GM12878 (cell line): ENCODE measurements around the gene CERK. TPM values are rescaled to one million over a fixed set of nuclear protein-coding genes. Genes with fewer than 3 reads are reported as not detected.

Experiments
- ATAC-seq: fragments of 200-7000 bp; cut with Tn5 transposase; 3 replicates; pipeline ENCODE4 v1.9.1; 2020; ENCODE audit warnings: mild to moderate bottlenecking, moderate library complexity
- BruUV-seq: library from RNA; stranded (reverse); fragments of 400-500 nt; replicated peaks from 2 replicates; lab custom pipeline; 2021; lab: Mats Ljungman, UMichigan
- CTCF ChIA-PET: fragments of 300-600 bp; sonication (Branson Sonifier 250); formaldehyde crosslinking; extraction: SDS; loops from one replicate; lab custom pipeline; 2021; ENCODE audit warnings: inconsistent platforms; lab: Yijun Ruan, JAX
- POLR2A ChIA-PET: fragments of 350-600 bp; formaldehyde crosslinking; extraction: SDS; loops from one replicate; lab custom pipeline; 2021; ENCODE audit warnings: inconsistent platforms; lab: Charles Lee
- RAD21 ChIA-PET: fragments of 300-600 bp; sonication (Branson Sonifier 250); formaldehyde crosslinking; loops from one replicate; lab custom pipeline; 2023; ENCODE audit warnings: antibody characterized with exemption; ENCODE audit not compliant: unreplicated experiment; lab: Charles Lee
- SMC1A ChIA-PET: fragments of 300-600 bp; sonication (Branson Sonifier 250); formaldehyde crosslinking; loops from one replicate; lab custom pipeline; 2023; ENCODE audit not compliant: unreplicated experiment, uncharacterized antibody; lab: Charles Lee
- DNase-seq: peaks from one replicate; pipeline ENCODE4 v3.0.0-alpha.2; 2011; ENCODE audit warnings: low read depth, low spot score
- FAIRE-seq: peaks from 3 replicates; lab custom pipeline; 2011; peaks lifted over from hg19 to GRCh38; lab: Jason Lieb, UNC
- H2AFZ ChIP-seq: 2 replicates; pipeline ENCODE4 v1.6.0; 2011; ENCODE audit warnings: low read depth, low read length, control low read depth; ENCODE audit not compliant: control insufficient read depth
- H3K27ac ChIP-seq: 2 replicates; pipeline ENCODE4 v1.5.1; 2011; ENCODE audit warnings: control low read depth; ENCODE audit not compliant: control insufficient read depth, insufficient read depth
- H3K27me3 ChIP-seq, 2 experiments: replicated peaks in 1 of 2; 2 replicates each; pipeline versions ENCODE4 v1.6.0 to v1.6.1; 2011; ENCODE audit warnings: low read length in 1 of 2; ENCODE audit not compliant: control insufficient read depth in 2 of 2, insufficient read depth in 2 of 2
- H3K36me3 ChIP-seq, 2 experiments: 2 replicates each; pipeline ENCODE4 v1.5.1; 2011; ENCODE audit warnings: low read length in 1 of 2; ENCODE audit not compliant: control insufficient read depth in 2 of 2, insufficient read depth in 2 of 2
- H3K4me1 ChIP-seq: 2 replicates; pipeline ENCODE4 v1.6.1; 2011; ENCODE audit warnings: mild to moderate bottlenecking, low read length, moderate library complexity, mixed read lengths; ENCODE audit not compliant: control insufficient read depth, insufficient read depth
- H3K4me2 ChIP-seq: 2 replicates; pipeline ENCODE4 v1.6.0; 2011; ENCODE audit warnings: control low read depth; ENCODE audit not compliant: control insufficient read depth, insufficient read depth
- H3K4me3 ChIP-seq: fragments of 200-600 bp; sonication (generic); 2 replicates; pipeline ENCODE4 v1.5.1; 2016
- H3K79me2 ChIP-seq: 2 replicates; pipeline ENCODE4 v1.6.0; 2011; ENCODE audit warnings: low read length; ENCODE audit not compliant: control insufficient read depth, insufficient read depth
- H3K9ac ChIP-seq: 2 replicates; pipeline ENCODE4 v1.8.0; 2011; ENCODE audit warnings: low read length, control low read depth, mixed read lengths; ENCODE audit not compliant: control insufficient read depth, insufficient read depth
- H3K9me3 ChIP-seq: replicated peaks from 3 replicates; pipeline ENCODE4 v1.5.1; 2011; ENCODE audit warnings: mild to moderate bottlenecking, low read length; ENCODE audit not compliant: control insufficient read depth, insufficient read depth
- H4K20me1 ChIP-seq: 2 replicates; pipeline ENCODE4 v1.6.0; 2011; ENCODE audit not compliant: control insufficient read depth, insufficient read depth
- BCL11A ChIP-seq: IDR thresholded peaks from 2 replicates; pipeline ENCODE4 v1.6.1; 2011; ENCODE audit warnings: low read depth, low read length
- BCL3 ChIP-seq: IDR thresholded peaks from 2 replicates; pipeline ENCODE4 v1.6.1; 2011; ENCODE audit warnings: borderline replicate concordance, low read depth, mild to moderate bottlenecking, moderate library complexity, low read length; ENCODE audit not compliant: insufficient read depth, poor library complexity, severe bottlenecking
- GABPA ChIP-seq: IDR thresholded peaks from 2 replicates; pipeline ENCODE4 v1.6.1; 2014; ENCODE audit warnings: antibody characterized with exemption, low read depth, mild to moderate bottlenecking, inconsistent platforms
- HCFC1 ChIP-seq: fragments of 150-350 bp; IDR thresholded peaks from 2 replicates; pipeline ENCODE4 v1.6.1; 2014; ENCODE audit warnings: low read length
- HDGF ChIP-seq: fragments of 450-650 bp; IDR thresholded peaks from 2 replicates; pipeline ENCODE4 v1.6.1; 2016; ENCODE audit warnings: antibody characterized with exemption
- MAX ChIP-seq: IDR thresholded peaks from 2 replicates; pipeline ENCODE4 v1.6.1; 2012; ENCODE audit warnings: low read depth, low read length, improper control_type of control experiment
- NFIC ChIP-seq: IDR thresholded peaks from 2 replicates; pipeline ENCODE4 v1.6.1; 2012; ENCODE audit warnings: low read depth, mild to moderate bottlenecking, inconsistent platforms, low read length, moderate library complexity
- PAX8 ChIP-seq: fragments of 450-650 bp; IDR thresholded peaks from 2 replicates; pipeline ENCODE4 v1.6.1; 2017; ENCODE audit warnings: mild to moderate bottlenecking, moderate library complexity
- SMAD5 ChIP-seq: IDR thresholded peaks from 2 replicates; pipeline ENCODE4 v1.6.1; 2016; ENCODE audit warnings: antibody characterized with exemption, low read depth
- TAF1 ChIP-seq: IDR thresholded peaks from 2 replicates; pipeline ENCODE4 v1.6.1; 2011; ENCODE audit warnings: mild to moderate bottlenecking, low read depth, low read length, borderline replicate concordance
- WGBS: methylation state at CpG from one replicate; pipeline ENCODE4 v1.1.6; 2016; ENCODE audit warnings: low lambda C conversion rate; ENCODE audit not compliant: insufficient replicate concordance, insufficient coverage; ENCODE audit errors: missing lambda C conversion rate; 5-methylcytosine and 5-hydroxymethylcytosine counted together
- in situ Hi-C: fragments of 300-500 bp; cut with MboI; formaldehyde crosslinking; loops from 9 replicates; pipeline ENCODE4 v1.14.3; 2018; ENCODE audit warnings: mixed read lengths
- intact Hi-C: fragments of 100-400 bp; cut with micrococcal nuclease; formaldehyde crosslinking; loops from one replicate; pipeline ENCODE4 v1.14.2; 2022; ENCODE audit not compliant: unreplicated experiment
- polyA plus RNA-seq, 11 experiments: library from polyadenylated mRNA; depleted of rRNA in 4 of 11; unstranded in 6 of 11; stranded (reverse) in 5 of 11; fragments of >200 nt; fragmentation: Nextera tagmentation in 4 of 11; fragmentation: Illumina TruSeq in 1 of 11; extraction: Ambion mirVana in 4 of 11; extraction: Trizol in 1 of 11; gene quantifications; 1 replicate in 1 of 11; 2 replicates in 10 of 11; pipeline versions ENCODE4 v1.2.1 to v1.2.3, GENCODE V29; 2011 to 2016; ENCODE audit warnings: inconsistent platforms in 2 of 11, missing spikeins in 2 of 11, low read depth in 1 of 11
- total RNA-seq, 4 experiments: library from RNA; depleted of rRNA in 3 of 4; stranded (reverse); fragments of >200 nt in 3 of 4; fragmentation: Illumina TruSeq in 1 of 4; extraction: Trizol in 1 of 4; gene quantifications; 2 replicates each; pipeline versions ENCODE4 v1.2.1 to v1.2.3, GENCODE V29; 2013 to 2021
- TF ChIP-seq, protein P1 (sequence below): IDR thresholded peaks from 2 replicates; pipeline ENCODE4 v1.6.1; 2011; ENCODE audit warnings: mild to moderate bottlenecking, low read depth, low read length, moderate library complexity; ENCODE audit not compliant: insufficient replicate concordance
- TF ChIP-seq, protein P2 (sequence below): fragments of 450-650 bp; IDR thresholded peaks from 2 replicates; pipeline ENCODE4 v1.6.1; 2017; ENCODE audit warnings: antibody characterized with exemption, mild to moderate bottlenecking, moderate library complexity

CERK gene
- total and polyA plus RNA-seq, 10 of the 15 experiments (the other 5 are each of a cell fraction or from before 2014, with no cell fraction given), result 4.0 to 41.1 (median 30.2) TPM

GRCh38 chr22:46687460-46687859 lies 50.6 kb downstream of the CERK start:
- no peak for FAIRE-seq
- no peaks in the 10 kb centered on the region for H3K9me3 ChIP-seq
- H3K9ac ChIP-seq, result no peak overlapping the region
- no peaks in the 10 kb centered on the region for H4K20me1 ChIP-seq
- SMC1A ChIA-PET, result no interaction called here
- TF ChIP-seq BCL3, result peak; percentile 80
- TF ChIP-seq TAF1, result no peak
- TF ChIP-seq, protein P1, sequence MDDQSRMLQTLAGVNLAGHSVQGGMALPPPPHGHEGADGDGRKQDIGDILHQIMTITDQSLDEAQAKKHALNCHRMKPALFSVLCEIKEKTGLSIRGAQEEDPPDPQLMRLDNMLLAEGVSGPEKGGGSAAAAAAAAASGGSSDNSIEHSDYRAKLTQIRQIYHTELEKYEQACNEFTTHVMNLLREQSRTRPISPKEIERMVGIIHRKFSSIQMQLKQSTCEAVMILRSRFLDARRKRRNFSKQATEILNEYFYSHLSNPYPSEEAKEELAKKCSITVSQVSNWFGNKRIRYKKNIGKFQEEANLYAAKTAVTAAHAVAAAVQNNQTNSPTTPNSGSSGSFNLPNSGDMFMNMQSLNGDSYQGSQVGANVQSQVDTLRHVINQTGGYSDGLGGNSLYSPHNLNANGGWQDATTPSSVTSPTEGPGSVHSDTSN, result peak; percentile 47
- no peak overlapping the region for H3K4me3 ChIP-seq
- no peak for ATAC-seq
- H3K27ac ChIP-seq, result no peak overlapping the region
- POLR2A ChIA-PET, result no interaction called here
- peaks cover 8 to 28% of the 10 kb centered on the region in 2 experiments; a peak in 3 of 4 replicates for H3K36me3 ChIP-seq
- in situ Hi-C loops (no loop called here), intact Hi-C loops (no loop called here)
- CTCF ChIA-PET, result no interaction called here
- H3K27me3 ChIP-seq, result no peaks in the 10 kb centered on the region
- H3K79me2 ChIP-seq, result no peaks in the 10 kb centered on the region
- RAD21 ChIA-PET, result no interaction called here
- no peak overlapping the region for H3K4me2 ChIP-seq
- BruUV-seq, result no TSS peak
- no peak for DNase-seq
- no peak overlapping the region for H2AFZ ChIP-seq
- H3K4me1 ChIP-seq, result peaks cover 26% of the 10 kb centered on the region
- WGBS, result 99% methylated on average over 15 of the region's 15 CpGs

- H2AFZ ChIP-seq, result no peak overlapping the region
- H3K4me3 ChIP-seq, result no peak overlapping the region
- H3K9me3 ChIP-seq, result no peaks in the 10 kb centered on the region
- no TSS peak for BruUV-seq
- ATAC-seq (no peak), FAIRE-seq (no peak), DNase-seq (no peak)
- no peaks in the 10 kb centered on the region for H3K79me2 ChIP-seq
- RAD21 ChIA-PET, result no interaction called here
- H3K27ac ChIP-seq, result no peak overlapping the region
- no peak overlapping the region for H3K9ac ChIP-seq
- CTCF ChIA-PET, result no interaction called here
- peaks cover 26% of the 10 kb centered on the region for H3K4me1 ChIP-seq
- in situ Hi-C loops, result no loop called here
- intact Hi-C loops, result no loop called here
- no peak overlapping the region for H3K4me2 ChIP-seq
- 96% methylated on average over 15 of the region's 15 CpGs for WGBS
- H4K20me1 ChIP-seq, result no peaks in the 10 kb centered on the region
- no peaks in the 10 kb centered on the region for H3K27me3 ChIP-seq
- H3K36me3 ChIP-seq, result peaks cover 8 to 28% of the 10 kb centered on the region in 2 experiments; a peak in 3 of 4 replicates
- POLR2A ChIA-PET, result no interaction called here
- SMC1A ChIA-PET, result no interaction called here
- TF ChIP-seq, protein P2, sequence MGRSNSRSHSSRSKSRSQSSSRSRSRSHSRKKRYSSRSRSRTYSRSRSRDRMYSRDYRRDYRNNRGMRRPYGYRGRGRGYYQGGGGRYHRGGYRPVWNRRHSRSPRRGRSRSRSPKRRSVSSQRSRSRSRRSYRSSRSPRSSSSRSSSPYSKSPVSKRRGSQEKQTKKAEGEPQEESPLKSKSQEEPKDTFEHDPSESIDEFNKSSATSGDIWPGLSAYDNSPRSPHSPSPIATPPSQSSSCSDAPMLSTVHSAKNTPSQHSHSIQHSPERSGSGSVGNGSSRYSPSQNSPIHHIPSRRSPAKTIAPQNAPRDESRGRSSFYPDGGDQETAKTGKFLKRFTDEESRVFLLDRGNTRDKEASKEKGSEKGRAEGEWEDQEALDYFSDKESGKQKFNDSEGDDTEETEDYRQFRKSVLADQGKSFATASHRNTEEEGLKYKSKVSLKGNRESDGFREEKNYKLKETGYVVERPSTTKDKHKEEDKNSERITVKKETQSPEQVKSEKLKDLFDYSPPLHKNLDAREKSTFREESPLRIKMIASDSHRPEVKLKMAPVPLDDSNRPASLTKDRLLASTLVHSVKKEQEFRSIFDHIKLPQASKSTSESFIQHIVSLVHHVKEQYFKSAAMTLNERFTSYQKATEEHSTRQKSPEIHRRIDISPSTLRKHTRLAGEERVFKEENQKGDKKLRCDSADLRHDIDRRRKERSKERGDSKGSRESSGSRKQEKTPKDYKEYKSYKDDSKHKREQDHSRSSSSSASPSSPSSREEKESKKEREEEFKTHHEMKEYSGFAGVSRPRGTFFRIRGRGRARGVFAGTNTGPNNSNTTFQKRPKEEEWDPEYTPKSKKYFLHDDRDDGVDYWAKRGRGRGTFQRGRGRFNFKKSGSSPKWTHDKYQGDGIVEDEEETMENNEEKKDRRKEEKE, result no peak
- TF ChIP-seq GABPA (no peak), HCFC1 (no peak), NFIC (no peak), PAX8 (no peak), MAX (no peak), SMAD5 (no peak), BCL11A (no peak), HDGF (no peak)
These were observed 51.0 kb downstream of the CERK start for GRCh38 chr22:46687048-46687444.
